Natural killer cell (primary cell): ENCODE data around the gene NBDY. TPM values are rescaled to one million over a fixed set of nuclear protein-coding genes. Genes with fewer than 3 reads are reported as not detected.
"Not testable (repeated sequence)": the region's sequence is repeated elsewhere in the genome, so short reads cannot be mapped to it uniquely, and the experiment has no call there.

Experiments
- ATAC-seq, 3 donors: fragments of 150-1000 bp in 2 of 3; fragments of 200-7000 bp in 1 of 3; cut with Tn5 transposase; 1 replicate in 1 of 3; 2 replicates in 2 of 3; pipeline ENCODE4 v1.10.0; 2021; ENCODE audit warnings: mild to moderate bottlenecking in 2 of 3, moderate library complexity in 2 of 3
- DNase-seq, 2 donors: peaks; one replicate each; pipeline versions ENCODE4 v3.0.0 to v3.0.0-alpha.2; 2013 to 2021; ENCODE audit warnings: mixed read lengths in 1 of 2
- H3K27ac ChIP-seq: one replicate; pipeline ENCODE4 v1.5.1; 2013; ENCODE audit warnings: mild to moderate bottlenecking, low read length
- H3K27me3 ChIP-seq: one replicate; pipeline ENCODE4 v1.6.1; 2013; ENCODE audit warnings: low read length; ENCODE audit not compliant: control insufficient read depth, insufficient read depth
- H3K36me3 ChIP-seq: one replicate; pipeline ENCODE4 v1.6.1; 2013; ENCODE audit warnings: low read length; ENCODE audit not compliant: control insufficient read depth, insufficient read depth
- H3K4me1 ChIP-seq: one replicate; pipeline ENCODE4 v1.6.1; 2013; ENCODE audit warnings: low read length; ENCODE audit not compliant: control insufficient read depth, insufficient read depth
- H3K4me3 ChIP-seq: one replicate; pipeline ENCODE4 v1.5.1; 2013; ENCODE audit warnings: low read length
- H3K9me3 ChIP-seq: one replicate; pipeline ENCODE4 v1.6.1; 2013; ENCODE audit warnings: low read length; ENCODE audit not compliant: control insufficient read depth, insufficient read depth
- H3K27ac Mint-ChIP-seq, 2 donors: one replicate each; pipeline ENCODE4 v1.8.0; 2022; ENCODE audit warnings: mild to moderate bottlenecking in 2 of 2, mixed read lengths in 2 of 2, moderate library complexity in 1 of 2
- H3K27me3 Mint-ChIP-seq, 2 donors: one replicate each; pipeline ENCODE4 v1.8.0; 2022; ENCODE audit warnings: low read depth in 2 of 2, mixed read lengths in 2 of 2
- H3K36me3 Mint-ChIP-seq: one replicate; pipeline ENCODE4 v1.8.0; 2022; ENCODE audit warnings: mixed read lengths
- H3K4me1 Mint-ChIP-seq, 2 donors: one replicate each; pipeline ENCODE4 v1.8.0; 2022; ENCODE audit warnings: mixed read lengths in 2 of 2
- H3K4me3 Mint-ChIP-seq: one replicate; pipeline ENCODE4 v1.8.0; 2022; ENCODE audit warnings: mild to moderate bottlenecking, moderate library complexity, mixed read lengths
- H3K9me3 Mint-ChIP-seq, 2 donors: one replicate each; pipeline ENCODE4 v1.8.0; 2022; ENCODE audit warnings: mixed read lengths in 2 of 2
- WGBS: methylation state at CpG from one replicate; pipeline ENCODE4 v1.1.7; 2013; ENCODE audit warnings: missing lambda C conversion rate; ENCODE audit not compliant: insufficient coverage; 5-methylcytosine and 5-hydroxymethylcytosine counted together
- intact Hi-C: fragments of 100-400 bp; cut with micrococcal nuclease; formaldehyde crosslinking; loops from one replicate; pipeline ENCODE4 v1.14.2; 2022
- total RNA-seq, 4 donors: library from RNA; stranded (reverse); fragments of 120-200 nt in 1 of 4; gene quantifications; one replicate each; pipeline versions ENCODE4 v1.2.3 to v1.2.4, GENCODE V29; 2013 to 2022
- TF ChIP-seq, protein P1 (sequence below): fragments of 200-600 bp; IDR thresholded peaks from one replicate; pipeline ENCODE4 v1.8.0; 2022; ENCODE audit warnings: antibody characterized with exemption

NBDY gene
- total RNA-seq, 3 donors from 2014 or later (not counting 1 experiment from before 2014, with no cell fraction given), result 16.0 to 23.6 (median 16.6) TPM

DNA sequence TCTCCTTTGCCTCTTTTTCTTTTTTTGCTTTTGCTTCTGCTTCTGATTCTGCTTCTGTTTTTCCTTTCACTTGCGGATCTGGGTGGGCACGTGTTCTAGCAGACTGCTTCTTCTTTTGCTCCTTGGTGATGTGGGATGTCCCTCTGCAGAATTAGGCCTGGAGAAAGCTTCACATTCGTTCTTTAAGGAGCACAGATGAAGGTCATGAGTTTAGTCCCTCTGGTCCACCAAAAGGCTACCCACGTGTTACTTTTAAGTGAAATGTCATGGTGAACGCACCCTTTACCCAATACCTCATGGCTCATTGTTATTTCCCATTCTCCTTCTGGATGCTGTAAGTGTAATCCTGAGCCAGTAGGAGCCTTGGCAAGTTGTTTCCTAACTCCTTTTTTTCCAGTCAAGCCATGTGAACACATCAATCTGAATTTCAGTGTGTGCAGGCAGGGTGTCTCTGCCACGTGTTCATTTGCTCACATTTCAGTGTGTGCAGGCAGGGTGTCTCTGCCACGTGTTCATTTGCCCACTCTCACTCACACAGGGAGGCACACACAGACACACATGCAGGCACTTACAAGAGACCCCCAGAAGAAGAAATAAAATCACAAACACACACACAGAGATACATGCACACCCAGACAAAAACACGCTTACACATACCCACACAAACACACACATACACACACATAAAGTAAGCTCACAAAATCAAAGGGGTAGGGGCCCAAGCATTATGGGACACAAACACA, 36.9 kb downstream of the NBDY start:
- Mint-ChIP-seq H3K4me3 (peak overlapping the region; percentile 95), H3K27me3 (peaks cover 0 to 12% of the 10 kb centered on the region in 2 donors), H3K4me1 (peaks cover 40 to 52% of the 10 kb centered on the region in 2 donors), H3K9me3 (no peaks in the 10 kb centered on the region), H3K36me3 (no peaks in the 10 kb centered on the region), H3K27ac (peak overlapping the region; percentile 93 to 98)
- Histone ChIP-seq H3K4me3 (no peak overlapping the region), H3K27ac (peak overlapping the region; percentile 62), H3K4me1 (peaks cover 45% of the 10 kb centered on the region), H3K9me3 (no peaks in the 10 kb centered on the region), H3K36me3 (no peaks in the 10 kb centered on the region), H3K27me3 (no peaks in the 10 kb centered on the region)
- intact Hi-C loops, result no loop called here
- 53% methylated on average over 7 of the region's 8 CpGs for WGBS
- no peak for ATAC-seq
- DNase-seq, result peak in 1 of 2 donors; percentile 15
- TF ChIP-seq, protein P1, sequence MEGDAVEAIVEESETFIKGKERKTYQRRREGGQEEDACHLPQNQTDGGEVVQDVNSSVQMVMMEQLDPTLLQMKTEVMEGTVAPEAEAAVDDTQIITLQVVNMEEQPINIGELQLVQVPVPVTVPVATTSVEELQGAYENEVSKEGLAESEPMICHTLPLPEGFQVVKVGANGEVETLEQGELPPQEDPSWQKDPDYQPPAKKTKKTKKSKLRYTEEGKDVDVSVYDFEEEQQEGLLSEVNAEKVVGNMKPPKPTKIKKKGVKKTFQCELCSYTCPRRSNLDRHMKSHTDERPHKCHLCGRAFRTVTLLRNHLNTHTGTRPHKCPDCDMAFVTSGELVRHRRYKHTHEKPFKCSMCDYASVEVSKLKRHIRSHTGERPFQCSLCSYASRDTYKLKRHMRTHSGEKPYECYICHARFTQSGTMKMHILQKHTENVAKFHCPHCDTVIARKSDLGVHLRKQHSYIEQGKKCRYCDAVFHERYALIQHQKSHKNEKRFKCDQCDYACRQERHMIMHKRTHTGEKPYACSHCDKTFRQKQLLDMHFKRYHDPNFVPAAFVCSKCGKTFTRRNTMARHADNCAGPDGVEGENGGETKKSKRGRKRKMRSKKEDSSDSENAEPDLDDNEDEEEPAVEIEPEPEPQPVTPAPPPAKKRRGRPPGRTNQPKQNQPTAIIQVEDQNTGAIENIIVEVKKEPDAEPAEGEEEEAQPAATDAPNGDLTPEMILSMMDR, result no peak

DNA sequence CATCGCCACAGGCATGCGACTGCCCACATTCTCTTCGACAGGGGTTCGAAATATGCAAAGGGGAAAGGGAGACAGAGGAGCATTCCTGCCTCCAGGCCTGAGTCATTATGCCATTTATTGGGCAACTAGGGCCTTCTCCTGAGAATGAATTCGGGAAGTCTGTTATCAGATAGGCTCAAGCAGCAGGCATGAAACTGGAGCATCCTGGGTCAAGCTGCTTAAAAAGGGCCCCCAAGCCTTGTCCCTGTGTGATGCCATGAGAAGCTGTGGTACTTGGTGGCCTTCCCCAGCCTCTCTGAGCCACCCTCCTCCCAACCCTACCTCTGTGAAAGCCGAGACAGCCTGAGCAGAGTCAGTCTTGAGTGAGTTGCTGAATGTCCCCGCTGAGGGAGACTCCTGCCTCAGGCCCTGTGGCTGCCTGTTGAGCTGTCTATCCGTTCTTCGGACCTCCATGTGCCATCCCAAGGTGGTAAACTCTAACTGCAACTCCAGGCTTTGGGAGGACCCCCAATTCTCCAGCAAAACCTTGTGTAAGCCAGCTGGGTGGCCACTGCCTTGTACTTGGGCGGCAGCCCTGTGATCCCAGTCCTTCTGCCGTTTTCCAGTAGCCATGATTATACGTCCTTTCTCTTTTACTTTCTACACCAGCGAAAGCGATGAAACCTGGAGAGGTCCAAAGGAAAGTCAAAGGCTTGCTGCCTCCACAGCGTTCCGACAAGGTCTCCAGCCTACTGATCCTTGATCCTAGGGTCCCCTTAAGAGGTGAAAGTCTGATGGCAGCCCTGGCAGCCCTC, 37.7 kb downstream of the NBDY start:
- Histone ChIP-seq H3K27ac (no peak overlapping the region), H3K27me3 (no peaks in the 10 kb centered on the region), H3K36me3 (no peaks in the 10 kb centered on the region), H3K4me1 (peaks cover 38% of the 10 kb centered on the region), H3K4me3 (no peak overlapping the region), H3K9me3 (no peaks in the 10 kb centered on the region)
- no peaks in the 10 kb centered on the region for H3K36me3 Mint-ChIP-seq
- H3K4me3 Mint-ChIP-seq, result peak overlapping the region; percentile 95
- DNase-seq (no peak), ATAC-seq (no peak)
- no peaks in the 10 kb centered on the region for H3K9me3 Mint-ChIP-seq
- 94% methylated on average over 16 of the region's 16 CpGs for WGBS
- TF ChIP-seq, protein P1, result no peak
- peaks cover 34 to 45% of the 10 kb centered on the region in 2 donors for H3K4me1 Mint-ChIP-seq
- H3K27me3 Mint-ChIP-seq, result peaks cover 0 to 5% of the 10 kb centered on the region in 2 donors
- intact Hi-C loops, result no loop called here
- H3K27ac Mint-ChIP-seq, result peak overlapping the region; percentile 93 to 98

DNA sequence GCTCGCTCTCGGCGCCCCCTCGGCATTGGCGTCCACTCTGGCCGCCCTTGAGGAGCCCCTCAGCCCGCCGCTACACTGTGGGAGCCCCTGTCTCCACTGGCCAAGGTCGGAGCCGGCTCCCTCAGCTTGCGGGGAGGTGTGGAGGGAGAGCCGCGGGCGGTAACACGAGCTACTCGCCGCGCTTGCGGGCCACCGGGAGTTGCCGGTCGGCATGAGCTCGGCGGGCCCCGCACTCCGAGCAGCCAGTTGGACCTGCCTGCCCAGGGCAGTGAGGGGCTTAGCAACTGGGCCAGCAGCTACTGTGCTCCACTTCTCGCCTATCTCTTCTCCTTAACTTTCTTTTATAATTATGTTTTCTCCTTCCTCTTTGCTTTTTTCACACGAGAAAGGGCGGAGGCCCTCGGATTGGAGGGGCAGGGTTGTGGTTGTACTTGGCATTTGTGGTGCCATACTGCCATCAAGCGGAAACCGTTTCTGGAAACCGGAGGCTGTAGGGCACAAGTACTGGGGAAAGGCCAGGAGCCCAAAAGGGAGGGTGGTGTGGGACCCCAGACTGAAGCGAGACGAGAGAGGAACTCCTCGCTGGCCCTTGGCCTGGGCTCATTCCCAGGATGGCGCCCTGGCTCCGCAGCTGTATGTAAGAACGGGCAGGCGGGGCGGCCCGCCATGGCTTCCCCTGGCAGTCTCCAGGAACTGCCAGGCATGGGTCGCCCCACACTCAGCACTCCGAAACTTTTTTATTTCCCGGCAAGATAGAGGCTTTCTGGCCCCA, 38.5 kb downstream of the NBDY start:
- H3K36me3 ChIP-seq, intact Hi-C loops, H3K36me3 Mint-ChIP-seq, H3K9me3 Mint-ChIP-seq, H3K27ac ChIP-seq, DNase-seq, H3K4me3 ChIP-seq, H3K27me3 Mint-ChIP-seq, H3K9me3 ChIP-seq, H3K27me3 ChIP-seq: not testable (repeated sequence)
- Mint-ChIP-seq H3K4me1 (peaks cover 26 to 38% of the 10 kb centered on the region in 2 donors), H3K27ac (peak overlapping the region in 1 of 2 donors; percentile 98), H3K4me3 (peak overlapping the region; percentile 95)
- ATAC-seq, result peak in 1 of 3 donors; percentile 59
- 97% methylated on average over 23 of the region's 45 CpGs for WGBS
- peaks cover 33% of the 10 kb centered on the region for H3K4me1 ChIP-seq

DNA sequence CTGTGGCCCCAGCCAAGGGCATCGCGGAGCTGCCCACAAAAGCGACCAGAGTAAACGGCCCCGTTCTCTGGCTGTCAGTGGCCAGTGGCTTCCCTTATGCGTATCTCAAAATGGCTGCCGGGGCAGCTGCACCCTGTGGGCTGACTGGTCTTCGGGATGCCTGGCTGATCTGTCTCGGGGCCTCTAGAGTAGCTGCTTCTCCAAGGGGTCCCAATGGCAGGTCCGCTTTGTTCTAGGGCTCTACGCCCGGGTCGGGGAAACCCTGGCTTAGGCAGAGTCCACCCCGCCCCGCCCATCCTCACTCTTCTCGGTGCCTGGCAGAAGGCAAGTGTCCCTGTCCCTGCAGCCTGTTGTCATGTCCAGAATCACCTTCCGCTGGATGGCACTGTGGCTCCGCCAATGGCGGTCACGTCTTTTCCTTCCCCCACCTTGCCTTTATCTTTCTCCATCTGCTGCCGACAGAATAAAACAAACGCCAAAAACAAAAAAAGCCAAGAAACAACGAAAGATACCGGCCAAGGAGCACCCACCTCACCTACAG, 39.1 kb downstream of the NBDY start:
- ATAC-seq, result peak in 1 of 3 donors; percentile 57
- intact Hi-C loops, result not testable (repeated sequence)
- WGBS, result no CpG with 5 or more reads among the region's 24 CpGs

DNA sequence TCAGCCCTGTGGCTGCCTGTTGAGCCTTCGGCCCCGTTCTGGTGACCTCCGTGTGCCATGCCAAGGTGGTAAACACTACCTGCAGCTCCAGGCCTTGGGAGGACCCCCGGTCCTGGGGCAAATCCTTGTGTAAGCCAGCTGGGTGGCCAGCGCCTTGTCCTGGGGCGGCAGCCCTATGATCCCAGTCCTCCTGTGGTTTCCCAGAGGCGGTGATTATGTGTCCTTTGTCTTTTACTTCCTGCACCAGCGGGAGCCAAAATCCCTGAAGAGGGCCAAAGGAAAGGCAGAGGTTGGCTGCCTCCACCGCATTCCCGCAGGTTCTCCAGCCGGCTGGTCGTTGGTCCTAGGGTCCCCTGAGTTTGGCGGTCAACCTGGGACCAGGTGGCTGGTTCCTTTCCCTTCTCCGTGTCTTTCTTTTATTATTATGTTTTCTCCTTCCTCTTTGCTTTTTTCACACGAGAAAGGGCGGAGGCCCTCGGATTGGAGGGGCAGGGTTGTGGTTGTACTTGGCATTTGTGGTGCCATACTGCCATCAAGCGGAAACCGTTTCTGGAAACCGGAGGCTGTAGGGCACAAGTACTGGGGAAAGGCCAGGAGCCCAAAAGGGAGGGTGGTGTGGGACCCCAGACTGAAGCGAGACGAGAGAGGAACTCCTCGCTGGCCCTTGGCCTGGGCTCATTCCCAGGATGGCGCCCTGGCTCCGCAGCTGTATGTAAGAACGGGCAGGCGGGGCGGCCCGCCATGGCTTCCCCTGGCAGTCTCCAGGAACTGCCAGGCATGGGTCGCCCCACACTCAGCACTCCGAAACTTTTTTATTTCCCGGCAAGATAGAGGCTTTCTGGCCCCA, 43.9 kb downstream of the NBDY start:
- H3K27ac Mint-ChIP-seq, H3K27me3 Mint-ChIP-seq, H3K4me3 Mint-ChIP-seq, DNase-seq, H3K9me3 Mint-ChIP-seq, H3K27me3 ChIP-seq, H3K36me3 ChIP-seq, intact Hi-C loops, H3K4me1 Mint-ChIP-seq, H3K27ac ChIP-seq, H3K4me3 ChIP-seq, H3K9me3 ChIP-seq, H3K4me1 ChIP-seq, H3K36me3 Mint-ChIP-seq: not testable (repeated sequence)
- peak in 1 of 3 donors; percentile 61 for ATAC-seq
- no CpG with 5 or more reads among the region's 32 CpGs for WGBS

More for the DNA sequence above, 39.1 kb downstream of the NBDY start:
- not testable (repeated sequence) for H3K9me3 ChIP-seq, DNase-seq, H3K27ac Mint-ChIP-seq, H3K4me3 ChIP-seq, H3K36me3 ChIP-seq, H3K4me3 Mint-ChIP-seq, H3K36me3 Mint-ChIP-seq, H3K9me3 Mint-ChIP-seq, H3K27me3 ChIP-seq, H3K27ac ChIP-seq, H3K27me3 Mint-ChIP-seq
- peaks cover 26% of the 10 kb centered on the region for H3K4me1 ChIP-seq
- peaks cover 20 to 33% of the 10 kb centered on the region in 2 donors for H3K4me1 Mint-ChIP-seq
